Activated CD8-positive, alpha-beta T cell treated with anti-CD3 and anti-CD28 coated beads, Interleukin-2, amount 10 ng/mL, durations not matched to agents 7 days and 5 days (primary cell): ENCODE measurements around the gene DBP. TPM values are rescaled to one million over a fixed set of nuclear protein-coding genes. Genes with fewer than 3 reads are reported as not detected.
A peak's percentile ranks its signal among the peaks of the same experiment; 100 is the strongest.

Source experiments
- ATAC-seq: fragments of 150-1000 bp; cut with Tn5 transposase; one replicate; pipeline ENCODE4 v1.10.0; 2021; ENCODE audit warnings: moderate library complexity
- CTCF ChIA-PET: fragments of 350-600 bp; sonication (Branson Sonifier 250); formaldehyde crosslinking; loops from one replicate; lab custom pipeline; 2021; ENCODE audit warnings: antibody characterized with exemption; lab: Charles Lee
- POLR2A ChIA-PET: fragments of 350-600 bp; sonication (Branson Sonifier 250); formaldehyde crosslinking; loops from one replicate; lab custom pipeline; 2021; ENCODE audit warnings: antibody characterized with exemption; lab: Charles Lee
- DNase-seq: peaks from one replicate; pipeline ENCODE4 v3.0.0-alpha.2; 2020
- H3K27ac Mint-ChIP-seq: one replicate; pipeline ENCODE4 v1.8.0; 2021; ENCODE audit warnings: mild to moderate bottlenecking, mixed read lengths
- H3K27me3 Mint-ChIP-seq: one replicate; pipeline ENCODE4 v1.8.0; 2021; ENCODE audit warnings: low read depth, mixed read lengths
- H3K36me3 Mint-ChIP-seq: one replicate; pipeline ENCODE4 v1.8.0; 2021; ENCODE audit warnings: low read depth, mixed read lengths
- H3K4me1 Mint-ChIP-seq: one replicate; pipeline ENCODE4 v1.8.0; 2021; ENCODE audit warnings: low read depth, mixed read lengths
- H3K4me3 Mint-ChIP-seq: one replicate; pipeline ENCODE4 v1.8.0; 2021; ENCODE audit warnings: mild to moderate bottlenecking, mixed read lengths
- H3K9me3 Mint-ChIP-seq: one replicate; pipeline ENCODE4 v1.8.0; 2022; ENCODE audit warnings: mixed read lengths; ENCODE audit not compliant: insufficient read depth
- total RNA-seq, 2 experiments: library from RNA; stranded (reverse); gene quantifications; one replicate each; pipeline ENCODE4 v1.2.3, GENCODE V29; 2021

DBP gene
- total RNA-seq, 2 experiments from 2014 or later: 17.3 to 18.3 TPM

DNA sequence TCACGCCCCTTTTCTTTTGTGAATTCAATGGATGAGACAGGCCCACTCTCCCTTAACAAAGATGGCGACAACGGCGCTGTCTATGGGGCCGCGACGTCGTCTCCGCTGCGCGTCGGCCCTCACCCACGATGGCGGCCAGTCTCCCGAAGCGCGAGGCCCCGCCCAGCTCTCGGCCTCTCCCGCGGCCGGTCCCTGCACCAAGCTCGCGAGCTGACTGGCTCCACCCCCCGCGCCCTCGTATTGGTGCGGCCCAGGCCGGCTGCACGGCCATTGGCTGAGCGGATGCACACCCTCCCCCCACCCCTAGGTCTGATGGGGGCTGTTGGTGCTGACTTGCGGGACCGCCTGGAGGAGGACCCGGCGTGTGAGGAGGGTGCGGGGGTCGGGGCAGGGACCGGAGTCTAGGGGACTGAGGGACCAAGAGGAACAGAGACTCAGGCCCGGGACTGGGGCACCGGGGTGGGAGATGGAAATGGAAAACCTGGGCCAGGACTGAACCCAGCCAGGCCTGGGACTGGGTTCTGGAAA, 13.0 kb downstream of the DBP start:
- CTCF ChIA-PET: interaction anchor here (0.7 to 1.5 kb wide), 8 partner anchors 10 to 369 kb away, joined by 3 to 7 read pairs (median 3); partner anchors contain the start of genes CA11, DBP, GYS1 and RUVBL2
- H3K4me1 Mint-ChIP-seq: peaks cover 53% of the 10 kb centered on the region
- H3K4me3 Mint-ChIP-seq: peak overlapping the region; percentile 76

GRCh38 chr19:48623556-48624066, 13.6 kb downstream of the DBP start:
- POLR2A ChIA-PET: interaction anchor here (0.6 to 1.5 kb wide), 3 partner anchors 8 to 14 kb away, joined by 3 to 7 read pairs (median 4); no protein-coding TSS in a partner anchor
- no peak for ATAC-seq
- CTCF ChIA-PET: interaction anchor here (0.7 to 1.5 kb wide), 9 partner anchors 10 to 370 kb away, joined by 3 to 7 read pairs (median 3); partner anchors contain the start of genes CA11, DBP, GYS1 and RUVBL2
- H3K27ac Mint-ChIP-seq: peak overlapping the region; percentile 92
- H3K4me1 Mint-ChIP-seq: peaks cover 53% of the 10 kb centered on the region
- peaks cover 39% of the 10 kb centered on the region for H3K36me3 Mint-ChIP-seq
- no peaks in the 10 kb centered on the region for H3K9me3 Mint-ChIP-seq
- no peak for DNase-seq
- H3K27me3 Mint-ChIP-seq: no peaks in the 10 kb centered on the region
- H3K4me3 Mint-ChIP-seq: peak overlapping the region; percentile 76

More for the DNA sequence above, 13.0 kb downstream of the DBP start:
- Mint-ChIP-seq H3K36me3 (peaks cover 35% of the 10 kb centered on the region), H3K27ac (peak overlapping the region; percentile 92), H3K9me3 (no peaks in the 10 kb centered on the region), H3K27me3 (no peaks in the 10 kb centered on the region)
- DNase-seq (peak; percentile 98), ATAC-seq (peak; percentile 83)
- POLR2A ChIA-PET: interaction anchor here (0.6 to 1.5 kb wide), 3 partner anchors 8 to 15 kb away, joined by 3 to 7 read pairs (median 4); no protein-coding TSS in a partner anchor

GRCh38 chr19:48619692-48620585, 17.2 kb downstream of the DBP start:
- Mint-ChIP-seq H3K27me3 (no peaks in the 10 kb centered on the region), H3K27ac (peak overlapping the region; percentile 99), H3K4me1 (peaks cover 54% of the 10 kb centered on the region), H3K36me3 (peaks cover 62% of the 10 kb centered on the region), H3K4me3 (peak overlapping the region; percentile 97), H3K9me3 (no peaks in the 10 kb centered on the region)
- ChIA-PET CTCF (interaction anchor here (0.9 to 3.4 kb wide), 7 partner anchors 11 to 176 kb away, joined by 3 to 20 read pairs (median 3); partner anchors contain the start of gene CA11), POLR2A (interaction anchor here (0.6 to 2.1 kb wide), 16 partner anchors 8 to 364 kb away, joined by 3 to 15 read pairs (median 4); partner anchors contain the start of genes CA11, CARD8 and DBP)
- DNase-seq (peak; percentile 22), ATAC-seq (no peak)

DNA sequence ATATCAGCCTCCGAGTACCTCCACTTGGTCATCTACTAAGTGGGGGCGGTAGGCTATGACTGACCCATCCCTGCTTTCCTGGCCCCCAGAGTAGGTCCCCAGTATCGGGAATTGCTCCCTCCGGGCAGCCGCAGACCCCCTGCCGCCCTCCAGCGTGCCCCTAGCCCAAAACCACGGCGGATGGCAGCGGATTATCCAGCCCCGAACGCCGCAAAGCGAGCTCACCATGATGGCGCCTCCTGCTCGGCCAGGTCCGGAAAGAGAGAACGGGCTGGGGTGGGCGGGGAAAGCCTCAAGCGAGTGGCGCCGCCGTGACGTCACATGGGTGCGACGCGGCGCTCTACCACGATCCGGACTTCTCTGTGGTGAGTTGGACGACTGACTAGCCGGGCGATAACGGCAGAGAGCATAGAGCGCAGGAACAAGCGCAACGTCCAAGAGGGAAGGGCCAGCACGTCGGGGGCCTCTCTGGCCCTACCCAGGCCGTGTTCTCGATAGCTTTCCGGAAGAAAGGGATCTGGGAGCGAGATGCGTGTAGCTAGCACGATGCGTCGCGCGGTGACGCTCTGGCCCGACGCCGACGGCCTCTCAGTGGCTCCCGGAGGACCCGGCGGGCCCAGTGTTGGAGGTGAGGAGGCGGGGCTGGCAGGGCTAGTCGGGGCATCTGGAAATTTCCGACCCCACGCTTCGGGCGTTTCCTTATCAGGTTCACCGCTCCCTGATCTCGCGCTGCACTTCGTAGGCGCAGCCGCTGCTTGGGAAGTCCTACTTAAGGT, 18.1 kb downstream of the DBP start, which contains the start of the genes RPL18 and SPHK2:
Gene RPL18, minus strand, starts transcription at position 263 of the 776 bp plus-strand sequence. Its CDS starts 35 bp downstream, at position 228.
Gene SPHK2, plus strand, starts transcription at position 591 of the 776 bp plus-strand sequence. CDS start 1,009 bp downstream, outside the sequence.
- Mint-ChIP-seq H3K27me3 (no peaks in the 10 kb centered on the region), H3K4me1 (peaks cover 46% of the 10 kb centered on the region), H3K4me3 (peak within 1 kb of the TSS; percentile 97), H3K27ac (peak within 1 kb of the TSS; percentile 99), H3K36me3 (peaks cover 64% of the 10 kb centered on the region), H3K9me3 (no peaks in the 10 kb centered on the region)
- ChIA-PET POLR2A (interaction anchor here (0.6 to 2.1 kb wide), 18 partner anchors 9 to 363 kb away, joined by 3 to 15 read pairs (median 3); partner anchors contain the start of genes CA11, CARD8, DBP and SPACA4), CTCF (interaction anchor here (0.9 to 3.4 kb wide), 7 partner anchors 10 to 176 kb away, joined by 3 to 20 read pairs (median 4); no protein-coding TSS in a partner anchor)
- ATAC-seq (peak; percentile 83), DNase-seq (peak; percentile 97)

DNA sequence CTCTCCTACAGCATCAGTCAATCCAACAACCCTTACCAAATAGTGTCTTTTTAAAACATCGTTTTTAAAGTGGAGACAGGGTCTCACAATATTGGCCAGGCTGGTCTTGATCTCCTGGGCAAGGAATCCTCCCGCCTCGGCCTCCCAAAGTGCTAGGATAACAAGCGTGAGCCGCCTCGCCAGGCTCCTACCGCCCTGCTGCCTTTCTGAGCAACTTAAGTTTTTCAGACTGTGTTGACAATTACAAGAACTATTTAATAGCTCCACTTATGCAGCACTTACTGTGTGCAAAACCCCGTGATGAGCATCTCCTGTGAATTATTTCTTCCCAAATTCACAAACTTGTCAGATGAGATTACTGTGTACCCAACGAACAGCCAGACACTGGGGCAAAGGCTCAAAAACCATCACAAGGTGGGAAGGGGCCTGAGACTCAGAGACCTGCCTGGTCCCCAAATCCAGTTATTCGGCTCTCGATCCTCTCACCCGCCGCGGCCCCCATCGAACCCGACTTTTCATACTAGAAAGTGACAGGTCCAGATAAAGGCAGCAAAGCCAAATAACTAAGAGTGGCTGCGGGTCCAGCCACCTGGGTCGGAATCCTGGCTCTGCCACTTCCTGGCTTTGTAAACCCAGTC, 18.8 kb downstream of the DBP start:
- no peak for ATAC-seq
- H3K27ac Mint-ChIP-seq: peak overlapping the region; percentile 99
- no peaks in the 10 kb centered on the region for H3K27me3 Mint-ChIP-seq
- peak overlapping the region; percentile 97 for H3K4me3 Mint-ChIP-seq
- peak; percentile 21 for DNase-seq
- peaks cover 64% of the 10 kb centered on the region for H3K36me3 Mint-ChIP-seq
- peaks cover 40% of the 10 kb centered on the region for H3K4me1 Mint-ChIP-seq
- no peaks in the 10 kb centered on the region for H3K9me3 Mint-ChIP-seq
- CTCF ChIA-PET: interaction anchor here (1.0 to 3.4 kb wide), 6 partner anchors 9 to 128 kb away, joined by 3 to 20 read pairs (median 4); no protein-coding TSS in a partner anchor
- POLR2A ChIA-PET: interaction anchor here (1.0 to 2.1 kb wide), 12 partner anchors 10 to 363 kb away, joined by 3 to 12 read pairs (median 4); partner anchors contain the start of genes CA11, CARD8, DBP and SPACA4

- no peaks in the 10 kb centered on the region for H3K27me3 Mint-ChIP-seq
- DNase-seq: no peak
- peak overlapping the region; percentile 97 for H3K4me3 Mint-ChIP-seq
- H3K9me3 Mint-ChIP-seq: no peaks in the 10 kb centered on the region
- H3K36me3 Mint-ChIP-seq: peaks cover 59% of the 10 kb centered on the region
- peak overlapping the region; percentile 99 for H3K27ac Mint-ChIP-seq
- ChIA-PET CTCF (interaction anchor here (1.0 to 3.4 kb wide), 5 partner anchors 8 to 110 kb away, joined by 3 to 20 read pairs (median 4); partner anchors contain the start of gene CA11), POLR2A (interaction anchor here (1.0 to 2.1 kb wide), 4 partner anchors 9 to 25 kb away, joined by 3 to 12 read pairs (median 3); no protein-coding TSS in a partner anchor)
- H3K4me1 Mint-ChIP-seq: peaks cover 36% of the 10 kb centered on the region
- ATAC-seq: no peak
Observed at GRCh38 chr19:48617146-48617937, 19.8 kb downstream of the DBP start.

- Mint-ChIP-seq H3K4me1 (peaks cover 32% of the 10 kb centered on the region), H3K27ac (peak overlapping the region; percentile 16)
- no peak for DNase-seq
Observed at GRCh38 chr19:48616491-48617056, 20.6 kb downstream of the DBP start.

GRCh38 chr19:48616041-48616436, 21.1 kb downstream of the DBP start:
- peak overlapping the region; percentile 16 for H3K27ac Mint-ChIP-seq
- H3K9me3 Mint-ChIP-seq: no peaks in the 10 kb centered on the region
- ChIA-PET POLR2A (interaction anchor here (0.7 to 1.2 kb wide), 2 partner anchors 8 to 12 kb away, joined by 3 read pairs; no protein-coding TSS in a partner anchor), CTCF (interaction anchor here (1.0 to 1.3 kb wide), 2 partner anchors 30 to 109 kb away, joined by 3 to 4 read pairs; partner anchors contain the start of gene CA11)
- peaks cover 52% of the 10 kb centered on the region for H3K36me3 Mint-ChIP-seq
- ATAC-seq (no peak), DNase-seq (peak; percentile 21)
- peak overlapping the region; percentile 97 for H3K4me3 Mint-ChIP-seq
- H3K27me3 Mint-ChIP-seq: no peaks in the 10 kb centered on the region
- H3K4me1 Mint-ChIP-seq: peaks cover 29% of the 10 kb centered on the region

More at GRCh38 chr19:48616491-48617056, 20.6 kb downstream of the DBP start:
- peaks cover 55% of the 10 kb centered on the region for H3K36me3 Mint-ChIP-seq
- peak overlapping the region; percentile 97 for H3K4me3 Mint-ChIP-seq
- no peaks in the 10 kb centered on the region for H3K27me3 Mint-ChIP-seq
- no peak for ATAC-seq
- no peaks in the 10 kb centered on the region for H3K9me3 Mint-ChIP-seq
- ChIA-PET CTCF (interaction anchor here (1.0 to 3.4 kb wide), 3 partner anchors 8 to 109 kb away, joined by 3 to 20 read pairs (median 4); partner anchors contain the start of gene CA11), POLR2A (interaction anchor here (1.2 kb wide), 1 partner anchor 11 kb away, joined by 3 read pairs; no protein-coding TSS in a partner anchor)
